Right cardiac atrium (tissue), 5 donors: Measurements from ENCODE around the gene SLIT3. TPM values are rescaled to one million over a fixed set of nuclear protein-coding genes. Genes with fewer than 3 reads are reported as not detected.

Source experiments
- ATAC-seq, 2 donors: fragments of 200-7000 bp; cut with Tn5 transposase; one replicate each; pipeline versions ENCODE4 v1.8.0 to v1.9.1; 2020; ENCODE audit warnings: moderate library complexity in 2 of 2, mild to moderate bottlenecking in 1 of 2
- DNase-seq, 3 donors: peaks; one replicate each; pipeline ENCODE4 v3.0.0-alpha.2; 2020
- H3K27ac ChIP-seq: one replicate; pipeline ENCODE4 v1.5.1; 2013; ENCODE audit warnings: mild to moderate bottlenecking, low read length, control low read depth, moderate library complexity
- H3K27me3 ChIP-seq: one replicate; pipeline ENCODE4 v1.6.1; 2013; ENCODE audit not compliant: control insufficient read depth, insufficient read depth
- H3K4me1 ChIP-seq: one replicate; pipeline ENCODE4 v1.6.1; 2013; ENCODE audit warnings: low read length; ENCODE audit not compliant: control insufficient read depth, insufficient read depth
- H3K4me3 ChIP-seq: one replicate; pipeline ENCODE4 v1.5.1; 2013; ENCODE audit warnings: low read length, control low read depth
- H3K9me3 ChIP-seq: one replicate; pipeline ENCODE4 v1.6.1; 2013; ENCODE audit warnings: low read length; ENCODE audit not compliant: control insufficient read depth
- WGBS: extraction: QIAGEN DNeasy Blood & Tissue Kit; methylation state at CpG from one replicate; pipeline ENCODE4 v1.1.7; 2013; 5-methylcytosine and 5-hydroxymethylcytosine counted together
- intact Hi-C, 4 donors: fragments of 100-400 bp; cut with DNase I; formaldehyde crosslinking; loops; one replicate each; pipeline versions ENCODE4 v1.11.0 to v1.14.0; 2022 to 2023
- polyA plus RNA-seq: library from polyadenylated mRNA; stranded (reverse); fragments of 200-250 nt; gene quantifications from one replicate; pipeline ENCODE4 v1.2.3, GENCODE V29; 2013
- total RNA-seq, 4 donors: library from RNA; stranded (reverse); fragmentation: NEBNext Ultra II Directional; extraction: Animal tissue kit (Norgen Biotek cat#: 25700); gene quantifications; one replicate each; pipeline ENCODE4 v1.2.1, GENCODE V29; 2021
- donor health status: healthy with polysubstance abuse.
- donor health status: DM: no; HTN: yes; CAD: no.
- donor health status: DM: no; HTN: no; CAD: no.
- donor health status: DM: no; HTN: yes; CAD: no; lungs with severe emphysema.
- donor health status: DM: yes; HTN: yes; CAD: no.

The SLIT3 gene
- total and polyA plus RNA-seq, 5 donors, result 32.9 to 188 (median 109) TPM

- Histone ChIP-seq H3K4me3 (no peak overlapping the region), H3K27me3 (no peaks in the 10 kb centered on the region), H3K27ac (no peak overlapping the region), H3K4me1 (no peaks in the 10 kb centered on the region), H3K9me3 (no peaks in the 10 kb centered on the region)
- 96% methylated on average over 4 of the region's 4 CpGs for WGBS
- DNase-seq (no peak), ATAC-seq (no peak)
- intact Hi-C loops, result no loop called here
Measured at GRCh38 chr5:168669156-168669555, 631.8 kb downstream of the SLIT3 start.

- no peak overlapping the region for H3K4me3 ChIP-seq
- H3K9me3 ChIP-seq, result no peaks in the 10 kb centered on the region
- H3K27me3 ChIP-seq, result no peaks in the 10 kb centered on the region
- intact Hi-C loops, result no loop called here
- H3K27ac ChIP-seq, result no peak overlapping the region
- WGBS, result 97% methylated on average over 1 of the region's 1 CpG
- no peak for ATAC-seq
- no peak for DNase-seq
- H3K4me1 ChIP-seq, result no peaks in the 10 kb centered on the region
Measured at GRCh38 chr5:168668078-168668477, 632.9 kb downstream of the SLIT3 start.

GRCh38 chr5:168667301-168667840 is 633.6 kb downstream of the SLIT3 start:
- H3K27ac ChIP-seq, result no peak overlapping the region
- intact Hi-C loops, result no loop called here
- no peak overlapping the region for H3K4me3 ChIP-seq
- ATAC-seq (no peak), DNase-seq (no peak)
- H3K9me3 ChIP-seq, result no peaks in the 10 kb centered on the region
- no peaks in the 10 kb centered on the region for H3K27me3 ChIP-seq
- H3K4me1 ChIP-seq, result no peaks in the 10 kb centered on the region
- WGBS, result 81% methylated on average over 4 of the region's 4 CpGs

DNA sequence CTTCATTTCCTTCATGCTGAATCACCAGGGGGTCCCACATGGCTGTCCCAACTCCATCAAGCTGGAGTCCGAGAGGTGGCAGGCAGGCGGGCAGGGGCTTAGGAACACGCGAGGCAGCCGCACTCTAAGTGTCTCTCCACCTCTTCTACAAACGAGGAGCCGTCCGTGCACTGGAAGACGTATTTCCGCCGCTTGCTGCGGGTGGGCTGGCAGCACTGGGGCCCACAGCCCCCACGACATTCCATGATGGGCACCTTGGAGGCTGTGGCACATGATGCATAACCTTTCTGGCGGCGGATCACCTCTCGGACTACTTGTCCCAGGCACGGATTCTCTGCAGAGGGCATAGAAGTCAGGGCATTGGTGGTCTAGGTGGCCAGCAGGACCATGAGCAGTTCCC is 634.6 kb downstream of the SLIT3 start:
- ATAC-seq (no peak), DNase-seq (no peak)
- H3K27ac ChIP-seq, result no peak overlapping the region
- 89% methylated on average over 17 of the region's 17 CpGs for WGBS
- intact Hi-C loops, result no loop called here
- no peaks in the 10 kb centered on the region for H3K9me3 ChIP-seq
- no peaks in the 10 kb centered on the region for H3K27me3 ChIP-seq
- no peak overlapping the region for H3K4me3 ChIP-seq
- no peaks in the 10 kb centered on the region for H3K4me1 ChIP-seq

- 84% methylated on average over 1 of the region's 1 CpG for WGBS
- Histone ChIP-seq H3K9me3 (no peaks in the 10 kb centered on the region), H3K4me1 (no peaks in the 10 kb centered on the region), H3K27ac (no peak overlapping the region), H3K27me3 (no peaks in the 10 kb centered on the region), H3K4me3 (no peak overlapping the region)
- ATAC-seq, result no peak
- DNase-seq, result no peak
- intact Hi-C loops, result no loop called here
Measured at GRCh38 chr5:168663276-168664004, 637.5 kb downstream of the SLIT3 start.

GRCh38 chr5:168661593-168662485 is 639.1 kb downstream of the SLIT3 start:
- WGBS, result 65% methylated on average over 3 of the region's 3 CpGs
- H3K27ac ChIP-seq, result no peak overlapping the region
- no peak overlapping the region for H3K4me3 ChIP-seq
- H3K4me1 ChIP-seq, result peaks cover under 1% of the 10 kb centered on the region
- H3K9me3 ChIP-seq, result no peaks in the 10 kb centered on the region
- DNase-seq, result no peak
- intact Hi-C loops, result no loop called here
- no peaks in the 10 kb centered on the region for H3K27me3 ChIP-seq
- ATAC-seq, result no peak

- Histone ChIP-seq H3K27ac (no peak overlapping the region), H3K27me3 (no peaks in the 10 kb centered on the region), H3K9me3 (no peaks in the 10 kb centered on the region), H3K4me3 (no peak overlapping the region), H3K4me1 (peaks cover 3% of the 10 kb centered on the region)
- ATAC-seq, result no peak
- intact Hi-C loops, result no loop called here
- 70% methylated on average over 4 of the region's 4 CpGs for WGBS
- no peak for DNase-seq
Measured at GRCh38 chr5:168660691-168661090, 640.2 kb downstream of the SLIT3 start.

DNA sequence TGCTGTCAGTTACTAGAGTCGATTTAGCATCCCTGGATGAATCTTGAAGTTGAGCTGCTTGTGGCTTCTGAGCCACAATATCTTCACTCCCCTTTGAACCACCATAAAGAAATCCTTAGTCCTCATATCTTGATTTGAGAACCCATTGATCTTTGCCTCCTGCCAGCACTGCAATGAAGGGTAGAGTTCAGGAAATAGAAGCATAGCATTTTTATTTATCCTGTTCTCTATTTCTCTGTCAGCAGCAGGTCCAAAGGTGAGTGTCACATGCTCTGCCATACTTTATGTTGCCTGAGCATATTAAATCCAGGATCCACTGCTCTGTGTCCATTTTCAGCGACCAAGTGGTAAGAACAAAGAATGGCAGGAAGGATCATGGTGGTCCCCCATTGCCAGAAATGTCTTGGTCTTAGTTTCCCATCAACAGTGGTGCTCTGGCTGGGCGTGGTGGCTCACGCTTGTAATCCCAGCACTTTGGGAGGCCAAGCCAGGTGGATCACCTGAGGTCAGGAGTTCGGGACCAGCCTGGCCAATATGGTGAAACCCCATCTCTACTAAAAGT is 641.6 kb downstream of the SLIT3 start:
- no peak overlapping the region for H3K27ac ChIP-seq
- H3K4me3 ChIP-seq, result no peak overlapping the region
- no peaks in the 10 kb centered on the region for H3K9me3 ChIP-seq
- H3K27me3 ChIP-seq, result no peaks in the 10 kb centered on the region
- intact Hi-C loops, result no loop called here
- ATAC-seq, result no peak
- no peak for DNase-seq
- 93% methylated on average over 5 of the region's 5 CpGs for WGBS
- H3K4me1 ChIP-seq, result peaks cover 3% of the 10 kb centered on the region

DNA sequence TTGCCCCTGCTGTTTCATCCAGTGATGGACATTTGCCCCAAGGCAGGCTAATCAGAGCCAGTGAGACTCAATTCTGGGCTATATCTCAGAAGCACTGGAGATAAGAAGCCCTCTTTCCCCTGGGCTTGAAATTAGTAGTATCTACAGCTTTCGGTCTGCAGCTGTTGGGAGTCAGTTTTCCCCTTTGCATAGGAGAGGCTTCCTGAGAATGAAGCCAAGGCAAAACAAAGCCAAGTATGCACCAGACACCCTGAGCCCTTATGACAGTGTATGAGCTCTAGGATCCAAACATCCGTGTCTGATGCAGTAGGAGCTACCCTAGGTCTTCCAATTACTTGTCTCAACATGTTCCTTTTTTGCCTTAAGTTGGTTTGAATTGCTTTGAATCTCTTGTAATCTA is 642.5 kb downstream of the SLIT3 start:
- 24% methylated on average over 2 of the region's 2 CpGs for WGBS
- no peaks in the 10 kb centered on the region for H3K27me3 ChIP-seq
- ATAC-seq (peak; percentile 56 to 66), DNase-seq (no peak)
- no peaks in the 10 kb centered on the region for H3K9me3 ChIP-seq
- peaks cover 3% of the 10 kb centered on the region for H3K4me1 ChIP-seq
- no peak overlapping the region for H3K27ac ChIP-seq
- H3K4me3 ChIP-seq, result no peak overlapping the region
- intact Hi-C loops, result no loop called here

DNA sequence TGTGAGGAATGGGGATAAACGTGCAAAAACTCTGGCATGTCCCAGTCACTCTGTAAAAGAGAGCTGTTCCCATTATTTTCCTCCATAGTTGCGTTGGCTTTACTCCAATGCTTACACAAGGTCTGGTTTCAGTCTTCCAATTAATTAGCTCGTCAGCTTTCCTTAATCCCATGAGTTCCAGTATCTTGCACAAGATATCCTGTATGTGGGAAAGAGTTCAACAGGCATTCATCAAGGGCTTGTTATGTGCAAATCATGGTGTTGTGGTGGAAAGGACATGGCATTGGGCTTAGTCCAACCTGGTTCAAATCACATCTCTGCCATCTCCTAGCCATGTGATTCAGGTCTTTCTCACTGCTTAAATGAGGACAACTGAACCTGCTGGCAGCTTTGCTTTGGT is 644.3 kb downstream of the SLIT3 start:
- H3K27me3 ChIP-seq, result no peaks in the 10 kb centered on the region
- 34% methylated on average over 3 of the region's 3 CpGs for WGBS
- peaks cover 3% of the 10 kb centered on the region for H3K4me1 ChIP-seq
- ATAC-seq, result peak; percentile 48 to 67
- intact Hi-C loops, result no loop called here
- H3K27ac ChIP-seq, result no peak overlapping the region
- no peak overlapping the region for H3K4me3 ChIP-seq
- H3K9me3 ChIP-seq, result no peaks in the 10 kb centered on the region
- no peak for DNase-seq

DNA sequence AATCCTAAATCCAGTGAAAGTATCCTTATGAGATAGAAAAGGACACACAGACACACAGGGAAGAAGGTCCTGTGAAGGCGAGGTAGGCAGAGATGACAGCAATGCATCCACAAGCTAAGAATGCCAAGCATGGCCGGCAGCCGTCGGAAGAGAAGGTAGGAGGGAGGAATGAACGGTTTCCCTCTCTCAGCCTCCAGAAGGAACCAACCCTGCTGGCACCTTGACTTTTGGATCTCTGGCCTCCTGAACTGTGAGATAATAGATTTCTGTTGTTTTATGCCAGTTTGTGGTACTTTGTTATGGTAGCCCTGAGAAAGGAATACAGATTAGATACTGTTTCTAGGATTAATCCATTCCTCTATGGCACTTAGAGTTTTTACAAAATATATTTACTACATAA is 645.6 kb downstream of the SLIT3 start:
- peaks cover 3% of the 10 kb centered on the region for H3K4me1 ChIP-seq
- WGBS, result 93% methylated on average over 5 of the region's 5 CpGs
- no peaks in the 10 kb centered on the region for H3K9me3 ChIP-seq
- no peaks in the 10 kb centered on the region for H3K27me3 ChIP-seq
- ATAC-seq (no peak), DNase-seq (no peak)
- H3K4me3 ChIP-seq, result no peak overlapping the region
- no peak overlapping the region for H3K27ac ChIP-seq
- intact Hi-C loops, result no loop called here
